K562 (cell line): Measurements from ENCODE around the gene TNRC6B. TPM values are rescaled to one million over a fixed set of nuclear protein-coding genes. Genes with fewer than 3 reads are reported as not detected.

ENCODE experiments used
- ATAC-seq: fragments of 200-7000 bp; cut with Tn5 transposase; 3 replicates; pipeline ENCODE4 v1.9.1; 2020; ENCODE audit warnings: moderate library complexity
- BruUV-seq: library from RNA; stranded (reverse); fragments of 400-500 nt; replicated peaks from 2 replicates; lab custom pipeline; 2021; lab: Mats Ljungman, UMichigan
- CTCF ChIA-PET: fragments of 300-600 bp; formaldehyde crosslinking; extraction: SDS; loops from one replicate; lab custom pipeline; 2021; ENCODE audit warnings: low intra/inter-chr PET ratio; lab: Yijun Ruan, JAX
- POLR2A ChIA-PET: fragments of 300-600, 350-650 bp; sonication (Branson Sonifier 250); formaldehyde crosslinking; extraction: SDS; loops from one replicate; lab custom pipeline; 2021; ENCODE audit warnings: antibody characterized with exemption, inconsistent platforms; lab: Yijun Ruan, JAX
- DNase-seq, 4 experiments: peaks; one replicate each; pipeline versions ENCODE4 v3.0.0 to v3.0.0-alpha.2; 2011 to 2018; ENCODE audit warnings: low spot score in 3 of 4, mixed read lengths in 3 of 4; ENCODE audit errors: extremely low read depth in 1 of 4
- FAIRE-seq: peaks from 2 replicates; lab custom pipeline; 2011; peaks lifted over from hg19 to GRCh38; lab: Jason Lieb, UNC
- H2AFZ ChIP-seq: 2 replicates; pipeline ENCODE4 v1.6.0; 2011; ENCODE audit warnings: low read depth, low read length, control low read depth, inconsistent platforms
- H3K27ac ChIP-seq: fragments of 200-600 bp; 3 replicates; pipeline ENCODE4 v1.8.0; 2011; ENCODE audit warnings: low read depth, mild to moderate bottlenecking, control low read depth, inconsistent platforms, low read length, moderate library complexity, mixed read lengths; ENCODE audit errors: extremely low read depth
- H3K27me3 ChIP-seq, 2 experiments: fragments of 300-600 bp in 1 of 2; 2 replicates in 1 of 2; 3 replicates in 1 of 2; pipeline versions ENCODE4 v1.6.0 to v1.8.0; 2011; ENCODE audit warnings: inconsistent platforms in 2 of 2, low read length in 2 of 2, mild to moderate bottlenecking in 1 of 2, mixed read lengths in 1 of 2, moderate library complexity in 1 of 2; ENCODE audit not compliant: control insufficient read depth in 2 of 2, insufficient read depth in 2 of 2
- H3K36me3 ChIP-seq: fragments of 300-600 bp; 3 replicates; pipeline ENCODE4 v1.8.0; 2011; ENCODE audit warnings: mild to moderate bottlenecking, low read length, inconsistent platforms; ENCODE audit not compliant: control insufficient read depth, insufficient read depth
- H3K4me1 ChIP-seq, 2 experiments: fragments of 200-600 bp in 1 of 2; replicated peaks in 1 of 2; 2 replicates in 1 of 2; 3 replicates in 1 of 2; pipeline versions ENCODE4 v1.5.1 to v1.8.0; 2011; ENCODE audit warnings: inconsistent platforms in 2 of 2, low read length in 2 of 2, mild to moderate bottlenecking in 1 of 2, mixed read lengths in 1 of 2, moderate library complexity in 1 of 2; ENCODE audit not compliant: control insufficient read depth in 2 of 2, insufficient read depth in 2 of 2
- H3K4me2 ChIP-seq: 2 replicates; pipeline ENCODE4 v1.6.1; 2011; ENCODE audit warnings: low read length, control low read depth, inconsistent platforms, mixed read lengths; ENCODE audit not compliant: insufficient read depth
- H3K4me3 ChIP-seq: fragments of 200-600 bp; sonication (generic), shearing (Covaris generic); 2 replicates; pipeline ENCODE4 v1.5.1; 2016; ENCODE audit warnings: control low read depth, inconsistent platforms
- H3K79me2 ChIP-seq: fragments of 200-600 bp; 3 replicates; pipeline ENCODE4 v1.8.0; 2011; ENCODE audit warnings: low read length, inconsistent platforms; ENCODE audit not compliant: control insufficient read depth, insufficient read depth
- H3K9ac ChIP-seq, 2 experiments: 2 replicates each; pipeline versions ENCODE4 v1.6.0 to v1.6.1; 2011; ENCODE audit warnings: low read depth in 2 of 2, low read length in 2 of 2, control low read depth in 1 of 2, inconsistent platforms in 1 of 2, mild to moderate bottlenecking in 1 of 2, mixed read lengths in 1 of 2; ENCODE audit not compliant: insufficient read depth in 1 of 2
- H3K9me1 ChIP-seq: one replicate; pipeline ENCODE4 v1.6.0; 2011; ENCODE audit warnings: inconsistent platforms, mild to moderate bottlenecking, low read length, moderate library complexity; ENCODE audit not compliant: control insufficient read depth, insufficient read depth
- H3K9me3 ChIP-seq: replicated peaks from 2 replicates; pipeline ENCODE4 v1.5.1; 2011; ENCODE audit warnings: low read depth, low read length, inconsistent platforms; ENCODE audit not compliant: control insufficient read depth, insufficient read depth
- H4K20me1 ChIP-seq: replicated peaks from 2 replicates; pipeline ENCODE4 v1.6.1; 2011; ENCODE audit warnings: low read length, inconsistent platforms, mixed read lengths; ENCODE audit not compliant: control insufficient read depth, insufficient read depth
- ADNP ChIP-seq: fragments of 200-800 bp; sonication (Bioruptor generic); IDR thresholded peaks from 2 replicates; pipeline ENCODE4 v1.6.1; 2016; ENCODE audit warnings: missing genetic modification characterization, missing compliant biosample characterization
- FOXJ3 ChIP-seq: sonication (generic); formaldehyde crosslinking; IDR thresholded peaks from 2 replicates; pipeline ENCODE4 v1.4.0; 2020; ENCODE audit warnings: mild to moderate bottlenecking, missing genetic modification reagents
- HDAC8 ChIP-seq: fragments of 450-650 bp; IDR thresholded peaks from 2 replicates; pipeline ENCODE4 v1.6.1; 2016; ENCODE audit warnings: mild to moderate bottlenecking, missing genetic modification characterization, moderate library complexity, missing compliant biosample characterization
- IFI16 ChIP-seq: fragments of 250-450 bp; sonication (Bioruptor Pico); IDR thresholded peaks from 2 replicates; pipeline ENCODE4 v2.1.2; 2022; ENCODE audit warnings: mild to moderate bottlenecking, inconsistent platforms
- JUND ChIP-seq, 2 experiments: IDR thresholded peaks; 2 replicates in 1 of 2; 3 replicates in 1 of 2; pipeline ENCODE4 v1.6.1; 2011; ENCODE audit warnings: borderline replicate concordance in 2 of 2, low read depth in 2 of 2, low read length in 2 of 2, improper control_type of control experiment in 1 of 2, missing biosample characterization in 1 of 2, missing genetic modification characterization in 1 of 2, missing genetic modification reagents in 1 of 2
- PATZ1 ChIP-seq: fragments of 250-450 bp; sonication (Bioruptor Pico); IDR thresholded peaks from 2 replicates; pipeline ENCODE4 v1.5.0; 2020; ENCODE audit warnings: mild to moderate bottlenecking, borderline replicate concordance
- PCBP1 ChIP-seq: fragments of 200-400 bp; formaldehyde crosslinking; IDR thresholded peaks from 2 replicates; pipeline ENCODE4 v1.6.1; 2018; ENCODE audit warnings: mild to moderate bottlenecking, low read depth, low read length; ENCODE audit not compliant: poor library complexity, severe bottlenecking
- PTBP1 ChIP-seq: fragments of 200-400 bp; formaldehyde crosslinking; IDR thresholded peaks from 2 replicates; pipeline ENCODE4 v1.6.1; 2017; ENCODE audit warnings: low read depth, low read length
- RBM14 ChIP-seq: fragments of 200-400 bp; formaldehyde crosslinking; IDR thresholded peaks from 2 replicates; pipeline ENCODE4 v1.6.1; 2018; ENCODE audit warnings: low read depth, mild to moderate bottlenecking, low read length, moderate library complexity, borderline replicate concordance; ENCODE audit not compliant: insufficient read depth
- RNF2 ChIP-seq: sonication (generic); IDR thresholded peaks from 2 replicates; pipeline ENCODE4 v1.6.1; 2016
- SIN3A ChIP-seq, 2 experiments: fragments of 150-350 bp in 1 of 2; IDR thresholded peaks; 2 replicates each; pipeline ENCODE4 v1.6.1; 2011 to 2016; ENCODE audit warnings: borderline replicate concordance in 2 of 2, low read depth in 2 of 2, low read length in 2 of 2, mild to moderate bottlenecking in 2 of 2, moderate library complexity in 2 of 2; ENCODE audit not compliant: control insufficient read depth in 1 of 2
- SMAD1 ChIP-seq: fragments of 150-350 bp; IDR thresholded peaks from 2 replicates; pipeline ENCODE4 v1.6.1; 2014; ENCODE audit warnings: low read length, low read depth; ENCODE audit not compliant: partially characterized antibody
- SMAD3 ChIP-seq: fragments of 450-650 bp; formaldehyde crosslinking; conservative IDR thresholded peaks from 2 replicates; pipeline ENCODE4 v1.4.0; 2020; ENCODE audit warnings: mild to moderate bottlenecking
- SRSF9 ChIP-seq: fragments of 200-400 bp; formaldehyde crosslinking; IDR thresholded peaks from 2 replicates; pipeline ENCODE4 v1.6.1; 2017; ENCODE audit warnings: low read depth, low read length, borderline replicate concordance
- ZNF263 ChIP-seq: sonication (generic); formaldehyde crosslinking; IDR thresholded peaks from 2 replicates; pipeline ENCODE4 v1.8.0; 2022; ENCODE audit warnings: mild to moderate bottlenecking, missing genetic modification reagents, borderline replicate concordance
- ZSCAN32 ChIP-seq: fragments of 450-650 bp; formaldehyde crosslinking; IDR thresholded peaks from 2 replicates; pipeline ENCODE4 v1.4.0; 2020; ENCODE audit warnings: mild to moderate bottlenecking, moderate library complexity
- WGBS: fragments of 100-300 bp; shearing (Covaris generic); methylation state at CpG from one replicate; pipeline ENCODE4 v1.1.6; 2016; ENCODE audit warnings: low coverage, mixed read lengths; ENCODE audit not compliant: insufficient coverage; ENCODE audit errors: missing lambda C conversion rate; 5-methylcytosine and 5-hydroxymethylcytosine counted together
- in situ Hi-C: fragments of 300-500 bp; cut with MboI; formaldehyde crosslinking; loops from 4 replicates; pipeline ENCODE4 v1.15.0; 2018; ENCODE audit warnings: inconsistent platforms, mixed read lengths
- intact Hi-C: fragments of 100-400 bp; cut with micrococcal nuclease; formaldehyde crosslinking; loops from 2 replicates; pipeline ENCODE4 v1.14.2; 2022
- polyA plus RNA-seq, 8 experiments: library from polyadenylated mRNA; depleted of rRNA in 4 of 8; stranded (reverse) in 5 of 8; unstranded in 3 of 8; fragments of >200 nt; fragmentation: Nextera tagmentation in 2 of 8; fragmentation: Illumina TruSeq in 1 of 8; extraction: Ambion mirVana in 2 of 8; extraction: Trizol in 1 of 8; gene quantifications; 2 replicates each; pipeline versions ENCODE4 v1.2.1 to v1.2.3, GENCODE V29; 2011 to 2014; ENCODE audit warnings: inconsistent platforms in 1 of 8, missing spikeins in 1 of 8
- total RNA-seq, 7 experiments: library from RNA; depleted of rRNA in 6 of 7; stranded (reverse); fragments of >200 nt in 6 of 7; fragmentation: Illumina TruSeq in 2 of 7; extraction: Trizol in 2 of 7; gene quantifications; 2 replicates each; pipeline versions ENCODE4 v1.2.1 to v1.2.3, GENCODE V29; 2011 to 2021; ENCODE audit warnings: low replicate concordance in 1 of 7

TNRC6B gene
- total and polyA plus RNA-seq, 9 of the 15 experiments (the other 6 are each of a cell fraction or from before 2014, with no cell fraction given): 0.96 to 18.8 (median 10.8) TPM

- WGBS: 81% methylated on average over 11 of the region's 11 CpGs
- no peak overlapping the region for H3K9ac ChIP-seq
- no peak overlapping the region for H2AFZ ChIP-seq
- peaks cover 49% of the 10 kb centered on the region for H3K79me2 ChIP-seq
- H3K4me2 ChIP-seq: no peak overlapping the region
- FAIRE-seq: no peak
- in situ Hi-C loops (no loop called here), intact Hi-C loops (no loop called here)
- no peak for ATAC-seq
- peaks cover 17% of the 10 kb centered on the region; the same call in 1 of the 2 replicates for H4K20me1 ChIP-seq
- peaks cover 0 to 3% of the 10 kb centered on the region in 2 experiments; a peak in 2 of 5 replicates for H3K4me1 ChIP-seq
- no peaks in the 10 kb centered on the region for H3K27me3 ChIP-seq
- H3K36me3 ChIP-seq: 0 out of 3 replicates have a peak, but pooled peaks cover 3% of the 10 kb centered on the region
- no peak overlapping the region for H3K4me3 ChIP-seq
- BruUV-seq: no TSS peak
- H3K9me3 ChIP-seq: no peaks in the 10 kb centered on the region
- no peak for DNase-seq
- CTCF ChIA-PET: no interaction called here
- POLR2A ChIA-PET: interaction anchor here (0.7 to 1.0 kb wide), 3 partner anchors 9 to 53 kb away, joined by 3 to 4 read pairs (median 3); no protein-coding TSS in a partner anchor
- H3K27ac ChIP-seq: no peak overlapping the region
- H3K9me1 ChIP-seq: no peaks in the 10 kb centered on the region
- TF ChIP-seq RBM14 (no peak), HDAC8 (tag) (no peak), SRSF9 (no peak), PTBP1 (no peak), JUND (IDR thresholded peaks at IDR 0.05; ENCODE audit: borderline replicate concordance, low read depth, low read length) (no peak), JUND (tag; IDR thresholded peaks at IDR 0.05; ENCODE audit: borderline replicate concordance, low read depth, low read length) (no peak), ZNF263 (CRISPR knock-in tag) (no peak), ADNP (tag) (no peak), SIN3A (IDR thresholded peaks at IDR 0.05; ENCODE audit: borderline replicate concordance in 2 of 2, control insufficient read depth in 1 of 2, low read depth in 2 of 2, low read length in 2 of 2) (no peak), PCBP1 (no peak), ZSCAN32 (no peak), SMAD1 (no peak), FOXJ3 (no peak), IFI16 (CRISPR knock-in tag) (no peak), PATZ1 (CRISPR knock-in tag) (no peak), RNF2 (no peak), SMAD3 (CRISPR knock-in tag) (no peak)
These were observed 38.5 kb downstream of the TNRC6B start for GRCh38 chr22:40216041-40216756.
